ENCODE results near the gene CPHXL2. TPM values are rescaled to one million over a fixed set of nuclear protein-coding genes. Genes with fewer than 3 reads are reported as not detected.

CPHXL2 gene
- total RNA-seq, 6 experiments from 2014 or later: not detected

- peak; percentile 97 for DNase-seq
- H3K4me1 Mint-ChIP-seq (ENCODE audit: low read depth): peaks cover 50% of the 10 kb centered on the region
- H3K4me3 Mint-ChIP-seq: peak within 1 kb of the TSS; percentile 99
- peaks cover 7% of the 10 kb centered on the region for H3K27me3 Mint-ChIP-seq (ENCODE audit: insufficient read depth)
- no peak for TF ChIP-seq CTCF (IDR thresholded peaks at IDR 0.05)
- peaks cover 42% of the 10 kb centered on the region for H3K36me3 Mint-ChIP-seq (ENCODE audit: low read depth)
- H3K9me3 Mint-ChIP-seq: no peaks in the 10 kb centered on the region
- H3K27ac Mint-ChIP-seq: peak within 1 kb of the TSS; percentile 97
Observed at GRCh38 chr16:75622761-75623605, 53.8 kb downstream of the CPHXL2 start, which contains the start of gene ADAT1. TSS of gene ADAT1 (minus strand) at chr16:75623281. CDS start at chr16:75620799, 2,482 bp downstream.

- Mint-ChIP-seq H3K4me1 (ENCODE audit: low read depth) (peaks cover 46% of the 10 kb centered on the region), H3K4me3 (peak overlapping the region; percentile 99), H3K36me3 (ENCODE audit: low read depth) (peaks cover 28% of the 10 kb centered on the region), H3K27me3 (ENCODE audit: insufficient read depth) (peaks cover 5% of the 10 kb centered on the region), H3K27ac (no peak overlapping the region), H3K9me3 (no peaks in the 10 kb centered on the region)
- TF ChIP-seq CTCF (IDR thresholded peaks at IDR 0.05): peak; percentile 67
- peak; percentile 16 for DNase-seq
Observed at GRCh38 chr16:75621170-75621477, 55.7 kb downstream of the CPHXL2 start.

GRCh38 chr16:75620326-75621169 lies 56.3 kb downstream of the CPHXL2 start:
- DNase-seq: no peak
- H3K27ac Mint-ChIP-seq: no peak overlapping the region
- peaks cover 5% of the 10 kb centered on the region for H3K27me3 Mint-ChIP-seq (ENCODE audit: insufficient read depth)
- peak overlapping the region; percentile 99; the same call in 1 of the 2 replicates for H3K4me3 Mint-ChIP-seq
- H3K4me1 Mint-ChIP-seq (ENCODE audit: low read depth): peaks cover 46% of the 10 kb centered on the region
- peaks cover 22% of the 10 kb centered on the region for H3K36me3 Mint-ChIP-seq (ENCODE audit: low read depth)
- TF ChIP-seq CTCF (IDR thresholded peaks at IDR 0.05): no peak
- H3K9me3 Mint-ChIP-seq: no peaks in the 10 kb centered on the region

GRCh38 chr16:75618780-75619179 lies 58.0 kb downstream of the CPHXL2 start:
- TF ChIP-seq CTCF (IDR thresholded peaks at IDR 0.05): no peak
- Mint-ChIP-seq H3K27ac (no peak overlapping the region), H3K9me3 (no peaks in the 10 kb centered on the region), H3K36me3 (ENCODE audit: low read depth) (peaks cover 21% of the 10 kb centered on the region), H3K27me3 (ENCODE audit: insufficient read depth) (peaks cover 5% of the 10 kb centered on the region), H3K4me3 (no peak overlapping the region), H3K4me1 (ENCODE audit: low read depth) (peaks cover 48% of the 10 kb centered on the region)
- no peak for DNase-seq

- H3K4me3 Mint-ChIP-seq: no peak overlapping the region
- H3K4me1 Mint-ChIP-seq (ENCODE audit: low read depth): peaks cover 44% of the 10 kb centered on the region
- peaks cover 28% of the 10 kb centered on the region for H3K36me3 Mint-ChIP-seq (ENCODE audit: low read depth)
- no peaks in the 10 kb centered on the region; the same call in 1 of the 2 replicates for H3K27me3 Mint-ChIP-seq (ENCODE audit: insufficient read depth)
- H3K9me3 Mint-ChIP-seq: no peaks in the 10 kb centered on the region
- TF ChIP-seq CTCF (IDR thresholded peaks at IDR 0.05): no peak
- no peak overlapping the region; the same call in 1 of the 2 replicates for H3K27ac Mint-ChIP-seq
- no peak for DNase-seq
Observed at GRCh38 chr16:75617121-75617520, 59.7 kb downstream of the CPHXL2 start.
